PC-3 (cell line): ENCODE measurements around the gene SSBP2. TPM values are rescaled to one million over a fixed set of nuclear protein-coding genes. Genes with fewer than 3 reads are reported as not detected.
A peak's percentile ranks its signal among the peaks of the same experiment; 100 is the strongest.
"Not testable (repeated sequence)": the region's sequence is repeated elsewhere in the genome, so short reads cannot be mapped to it uniquely, and the experiment has no call there.

Experiments
- ATAC-seq: fragments of 200-7000 bp; cut with Tn5 transposase; 2 replicates; pipeline ENCODE4 v1.9.1; 2020; ENCODE audit warnings: mild to moderate bottlenecking, moderate library complexity
- BruUV-seq: library from RNA; stranded (reverse); fragments of 400-500 nt; replicated peaks from 2 replicates; lab custom pipeline; 2021; lab: Mats Ljungman, UMichigan
- CTCF ChIA-PET: fragments of 300-600 bp; sonication (Branson Sonifier 250); formaldehyde crosslinking; loops from one replicate; lab custom pipeline; 2022; ENCODE audit warnings: antibody characterized with exemption; lab: Charles Lee
- POLR2A ChIA-PET: fragments of 300-600 bp; sonication (Branson Sonifier 250); formaldehyde crosslinking; loops from one replicate; lab custom pipeline; 2022; ENCODE audit warnings: antibody characterized with exemption; ENCODE audit not compliant: unreplicated experiment; lab: Charles Lee
- DNase-seq: peaks from one replicate; pipeline ENCODE4 v3.0.0-alpha.2; 2015
- H2AFZ ChIP-seq: fragments of 300-600 bp; sonication (generic); 2 replicates; pipeline ENCODE4 v1.6.0; 2016; ENCODE audit warnings: antibody characterized with exemption, low read length
- H3F3A ChIP-seq: fragments of 300-600 bp; sonication (generic); one replicate; pipeline ENCODE4 v1.6.0; 2017; ENCODE audit warnings: antibody characterized with exemption, low read length, control low read depth, mild to moderate bottlenecking; ENCODE audit not compliant: unreplicated experiment
- H3K27ac ChIP-seq: fragments of 300-600 bp; sonication (generic); 2 replicates; pipeline ENCODE4 v1.5.1; 2016; ENCODE audit warnings: mild to moderate bottlenecking, low read length
- H3K27me3 ChIP-seq: fragments of 300-600 bp; sonication (generic); 2 replicates; pipeline ENCODE4 v1.6.1; 2016; ENCODE audit warnings: low read length, mixed read lengths
- H3K36me3 ChIP-seq: fragments of 300-600 bp; sonication (generic); 2 replicates; pipeline ENCODE4 v1.6.1; 2016; ENCODE audit warnings: low read depth, mixed run types, low read length, mixed read lengths
- H3K4me1 ChIP-seq: fragments of 300-600 bp; sonication (generic); 2 replicates; pipeline ENCODE4 v1.5.1; 2016; ENCODE audit warnings: low read length; ENCODE audit not compliant: insufficient read depth
- H3K4me2 ChIP-seq: fragments of 300-600 bp; sonication (generic); 2 replicates; pipeline ENCODE4 v1.6.0; 2016; ENCODE audit warnings: low read length
- H3K4me3 ChIP-seq: fragments of 300-600 bp; sonication (generic); 2 replicates; pipeline ENCODE4 v1.5.1; 2016; ENCODE audit warnings: mild to moderate bottlenecking, low read length, mixed read lengths
- H3K79me2 ChIP-seq: fragments of 300-600 bp; sonication (generic); 2 replicates; pipeline ENCODE4 v1.6.1; 2017; ENCODE audit warnings: low read length, mixed read lengths
- H3K9ac ChIP-seq: fragments of 300-600 bp; sonication (generic); 2 replicates; pipeline ENCODE4 v1.6.0; 2016; ENCODE audit warnings: mild to moderate bottlenecking, low read length
- H3K9me2 ChIP-seq: fragments of 300-600 bp; sonication (generic); replicated peaks from 2 replicates; pipeline ENCODE4 v1.6.1; 2016; ENCODE audit warnings: mixed run types, low read length, mixed read lengths
- H3K9me3 ChIP-seq: fragments of 300-600 bp; sonication (generic); 2 replicates; pipeline ENCODE4 v1.6.1; 2016; ENCODE audit warnings: low read length, mixed read lengths
- H4K20me1 ChIP-seq: fragments of 300-600 bp; sonication (generic); 2 replicates; pipeline ENCODE4 v1.6.1; 2016; ENCODE audit warnings: low read length, mixed read lengths
- CTCF ChIP-seq: fragments of 300-600 bp; sonication (generic); conservative IDR thresholded peaks from 2 replicates; pipeline ENCODE4 v1.5.1; 2017; ENCODE audit warnings: antibody characterized with exemption, low read depth, mild to moderate bottlenecking, low read length
- EZH2 ChIP-seq: fragments of 300-600 bp; sonication (generic); IDR thresholded peaks from one replicate; pipeline ENCODE4 v1.6.1; 2017; ENCODE audit warnings: antibody characterized with exemption, mild to moderate bottlenecking, low read length; ENCODE audit not compliant: unreplicated experiment
- EZH2phosphoT487 ChIP-seq: fragments of 300-600 bp; sonication (generic); IDR thresholded peaks from 2 replicates; pipeline ENCODE4 v1.6.1; 2018; ENCODE audit warnings: mild to moderate bottlenecking, antibody characterized with exemption, low read length, borderline replicate concordance
- intact Hi-C: fragments of 100-400 bp; cut with micrococcal nuclease; formaldehyde crosslinking; loops from 2 replicates; pipeline ENCODE4 v1.9.0; 2023
- total RNA-seq: library from RNA; depleted of rRNA; stranded (reverse); fragments of >200 nt; gene quantifications from 2 replicates; pipeline ENCODE4 v1.2.3, GENCODE V29; 2014

The SSBP2 gene
- total RNA-seq, 1 experiment from 2014 or later: 5.8 TPM

- H3K79me2 ChIP-seq: no peaks in the 10 kb centered on the region
- no peaks in the 10 kb centered on the region for H3K27me3 ChIP-seq
- intact Hi-C loops: no loop called here
- H3K4me1 ChIP-seq: 0 out of 2 replicates have a peak, but pooled peaks cover 3% of the 10 kb centered on the region
- no peak overlapping the region for H3K4me3 ChIP-seq
- no peak overlapping the region for H3K27ac ChIP-seq
- no peak for ATAC-seq
- no peak overlapping the region for H2AFZ ChIP-seq
- H3F3A ChIP-seq: no peaks in the 10 kb centered on the region
- no peak overlapping the region for H3K4me2 ChIP-seq
- H3K9me2 ChIP-seq: no peaks in the 10 kb centered on the region
- TF ChIP-seq CTCF: no peak
- TF ChIP-seq EZH2: no peak
- TF ChIP-seq EZH2phosphoT487: no peak
- BruUV-seq: no TSS peak
- ChIA-PET CTCF (no interaction called here), POLR2A (no interaction called here)
- no peaks in the 10 kb centered on the region for H3K9me3 ChIP-seq
- H4K20me1 ChIP-seq: no peaks in the 10 kb centered on the region
- DNase-seq: no peak
- H3K36me3 ChIP-seq: no peaks in the 10 kb centered on the region
- no peak overlapping the region for H3K9ac ChIP-seq
These were observed 146.7 kb downstream of the SSBP2 start for GRCh38 chr5:81604193-81604592.

DNA sequence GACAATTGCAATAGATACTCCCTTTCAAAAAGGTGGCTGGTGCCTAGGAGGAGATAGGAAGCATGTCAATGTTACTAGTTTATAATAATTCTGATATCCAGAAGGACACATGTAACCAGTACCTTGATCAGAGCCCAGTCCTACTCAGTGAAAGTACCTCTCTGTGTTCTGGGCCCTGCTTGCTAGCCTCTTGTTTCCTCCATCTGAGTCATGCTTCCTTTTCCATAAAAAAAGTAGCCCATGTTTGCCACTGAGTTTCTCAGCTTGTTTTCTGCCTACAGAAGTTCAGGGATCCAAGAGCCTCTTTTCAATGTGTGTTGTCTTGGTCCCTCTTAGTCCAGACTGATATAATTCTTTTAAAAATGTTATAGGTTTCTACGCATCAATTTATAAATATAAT is 149.0 kb downstream of the SSBP2 start:
- Histone ChIP-seq H3K9me2 (no peaks in the 10 kb centered on the region), H3K27me3 (no peaks in the 10 kb centered on the region), H2AFZ (no peak overlapping the region), H4K20me1 (no peaks in the 10 kb centered on the region), H3K79me2 (no peaks in the 10 kb centered on the region), H3K4me3 (no peak overlapping the region), H3F3A (no peaks in the 10 kb centered on the region), H3K4me2 (no peak overlapping the region), H3K27ac (no peak overlapping the region), H3K36me3 (no peaks in the 10 kb centered on the region), H3K9me3 (no peaks in the 10 kb centered on the region), H3K9ac (no peak overlapping the region), H3K4me1 (0 out of 2 replicates have a peak, but pooled peaks cover 3% of the 10 kb centered on the region)
- DNase-seq: peak; percentile 40
- POLR2A ChIA-PET: interaction anchor here (0.6 kb wide), 2 partner anchors 143 to 155 kb away, joined by 3 read pairs; no protein-coding TSS in a partner anchor
- TF ChIP-seq EZH2phosphoT487 (no peak), CTCF (no peak), EZH2 (no peak)
- no TSS peak for BruUV-seq
- CTCF ChIA-PET: no interaction called here
- peak; percentile 98 for ATAC-seq
- intact Hi-C loops: no loop called here

DNA sequence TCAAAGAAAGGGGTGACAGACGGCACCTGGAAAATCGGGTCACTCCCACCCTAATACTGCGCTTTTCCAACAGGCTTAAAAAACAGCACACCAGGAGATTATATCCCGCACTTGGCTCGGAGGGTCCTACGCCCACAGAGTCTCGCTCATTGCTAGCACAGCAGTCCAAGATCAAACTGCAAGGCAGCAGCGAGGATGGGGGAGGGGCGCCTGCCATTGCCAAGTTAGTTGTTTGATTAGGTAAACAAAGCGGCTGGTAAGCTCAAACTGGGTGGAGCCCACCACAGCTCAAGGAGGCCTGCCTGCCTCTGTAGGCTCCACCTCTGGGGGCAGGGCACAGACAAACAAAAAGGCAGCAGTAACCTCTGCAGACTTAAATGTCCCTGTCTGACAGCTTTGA is 158.8 kb downstream of the SSBP2 start:
- H4K20me1 ChIP-seq, H3F3A ChIP-seq, H3K9ac ChIP-seq, intact Hi-C loops, H3K27me3 ChIP-seq, H3K4me1 ChIP-seq, DNase-seq, H3K27ac ChIP-seq, H2AFZ ChIP-seq, H3K36me3 ChIP-seq, ATAC-seq, BruUV-seq, H3K9me3 ChIP-seq, H3K4me3 ChIP-seq, H3K9me2 ChIP-seq, H3K4me2 ChIP-seq, CTCF ChIA-PET, H3K79me2 ChIP-seq, POLR2A ChIA-PET: not testable (repeated sequence)
